Activated naive CD8-positive, alpha-beta T cell treated with anti-CD3 and anti-CD28 coated beads, Interleukin-2, amount 10 ng/mL, durations not matched to agents 7 days and 5 days (primary cell): ENCODE measurements around the gene RANBP1. TPM values are rescaled to one million over a fixed set of nuclear protein-coding genes. Genes with fewer than 3 reads are reported as not detected.
A peak's percentile ranks its signal among the peaks of the same experiment; 100 is the strongest.

ENCODE experiments used
- ATAC-seq: fragments of 150-1000 bp; cut with Tn5 transposase; one replicate; pipeline ENCODE4 v1.10.0; 2021; ENCODE audit warnings: low read depth, moderate library complexity
- POLR2A ChIA-PET: fragments of 350-600 bp; sonication (Branson Sonifier 250); formaldehyde crosslinking; loops from one replicate; lab custom pipeline; 2021; ENCODE audit warnings: antibody characterized with exemption; lab: Charles Lee
- DNase-seq: peaks from one replicate; pipeline ENCODE4 v3.0.0; 2021
- H3K27ac Mint-ChIP-seq: one replicate; pipeline ENCODE4 v1.8.0; 2022; ENCODE audit warnings: mild to moderate bottlenecking, mixed read lengths
- H3K27me3 Mint-ChIP-seq: one replicate; pipeline ENCODE4 v1.8.0; 2022; ENCODE audit warnings: mild to moderate bottlenecking, moderate library complexity, mixed read lengths
- H3K36me3 Mint-ChIP-seq: one replicate; pipeline ENCODE4 v1.8.0; 2021; ENCODE audit warnings: mild to moderate bottlenecking, mixed read lengths
- H3K4me1 Mint-ChIP-seq: one replicate; pipeline ENCODE4 v1.8.0; 2021; ENCODE audit warnings: mixed read lengths
- H3K4me3 Mint-ChIP-seq: one replicate; pipeline ENCODE4 v1.8.0; 2022; ENCODE audit warnings: mild to moderate bottlenecking, moderate library complexity, mixed read lengths
- H3K9me3 Mint-ChIP-seq: one replicate; pipeline ENCODE4 v1.8.0; 2021; ENCODE audit warnings: mixed read lengths
- total RNA-seq, 2 experiments: library from RNA; stranded (reverse); gene quantifications; one replicate each; pipeline ENCODE4 v1.2.3, GENCODE V29; 2021

RANBP1 gene
- total RNA-seq, 2 experiments from 2014 or later: 190 to 203 TPM

GRCh38 chr22:20091690-20092476 is 24.0 kb upstream of the RANBP1 start:
- peaks cover 26% of the 10 kb centered on the region for H3K4me1 Mint-ChIP-seq
- H3K9me3 Mint-ChIP-seq: peaks cover 3% of the 10 kb centered on the region
- peak; percentile 54 for ATAC-seq
- POLR2A ChIA-PET: interaction anchor here (0.6 to 2.2 kb wide), 3 partner anchors 9 to 25 kb away, joined by 3 to 9 read pairs (median 3); partner anchors contain the start of genes RANBP1 and TRMT2A
- H3K36me3 Mint-ChIP-seq: peaks cover 59% of the 10 kb centered on the region
- H3K27ac Mint-ChIP-seq: peak overlapping the region; percentile 81
- H3K4me3 Mint-ChIP-seq: peak overlapping the region; percentile 37
- no peaks in the 10 kb centered on the region for H3K27me3 Mint-ChIP-seq
- DNase-seq: no peak

GRCh38 chr22:20092477-20092854 is 23.4 kb upstream of the RANBP1 start:
- Mint-ChIP-seq H3K27ac (peak overlapping the region; percentile 78), H3K4me3 (peak overlapping the region; percentile 59), H3K36me3 (peaks cover 63% of the 10 kb centered on the region), H3K9me3 (peaks cover 3% of the 10 kb centered on the region), H3K4me1 (peaks cover 27% of the 10 kb centered on the region), H3K27me3 (no peaks in the 10 kb centered on the region)
- ATAC-seq: no peak
- POLR2A ChIA-PET: no interaction called here
- no peak for DNase-seq

- Mint-ChIP-seq H3K36me3 (peaks cover 68% of the 10 kb centered on the region), H3K4me3 (no peak overlapping the region), H3K9me3 (peaks cover 3% of the 10 kb centered on the region), H3K27ac (no peak overlapping the region), H3K4me1 (peaks cover 33% of the 10 kb centered on the region), H3K27me3 (no peaks in the 10 kb centered on the region)
- ATAC-seq (no peak), DNase-seq (no peak)
- POLR2A ChIA-PET: no interaction called here
Observed at GRCh38 chr22:20093418-20094196, 22.3 kb upstream of the RANBP1 start.

- H3K27ac Mint-ChIP-seq: no peak overlapping the region
- ATAC-seq: no peak
- no peak overlapping the region for H3K4me3 Mint-ChIP-seq
- H3K36me3 Mint-ChIP-seq: peaks cover 70% of the 10 kb centered on the region
- peaks cover 3% of the 10 kb centered on the region for H3K9me3 Mint-ChIP-seq
- POLR2A ChIA-PET: no interaction called here
- no peak for DNase-seq
- no peaks in the 10 kb centered on the region for H3K27me3 Mint-ChIP-seq
- H3K4me1 Mint-ChIP-seq: peaks cover 39% of the 10 kb centered on the region
Observed at GRCh38 chr22:20094197-20094807, 21.6 kb upstream of the RANBP1 start.

GRCh38 chr22:20095521-20095920 is 20.4 kb upstream of the RANBP1 start:
- no peak overlapping the region for H3K27ac Mint-ChIP-seq
- no peak for ATAC-seq
- POLR2A ChIA-PET: interaction anchor here (0.8 kb wide), 1 partner anchor 23 kb away, joined by 3 read pairs; no protein-coding TSS in a partner anchor
- H3K36me3 Mint-ChIP-seq: peaks cover 74% of the 10 kb centered on the region
- H3K4me1 Mint-ChIP-seq: peaks cover 46% of the 10 kb centered on the region
- no peaks in the 10 kb centered on the region for H3K27me3 Mint-ChIP-seq
- DNase-seq: no peak
- H3K4me3 Mint-ChIP-seq: no peak overlapping the region
- peaks cover 3% of the 10 kb centered on the region for H3K9me3 Mint-ChIP-seq

- H3K27ac Mint-ChIP-seq: no peak overlapping the region
Observed at GRCh38 chr22:20096574-20097420, 19.1 kb upstream of the RANBP1 start.

GRCh38 chr22:20099099-20099711 is 16.7 kb upstream of the RANBP1 start:
- no peaks in the 10 kb centered on the region for H3K27me3 Mint-ChIP-seq
- H3K4me3 Mint-ChIP-seq: peak overlapping the region; percentile 71
- peak overlapping the region; percentile 85 for H3K27ac Mint-ChIP-seq
- ATAC-seq: no peak
- POLR2A ChIA-PET: interaction anchor here (1.1 kb wide), 1 partner anchor 18 kb away, joined by 3 read pairs; the partner anchor contains the start of gene TRMT2A
- peaks cover 49% of the 10 kb centered on the region for H3K4me1 Mint-ChIP-seq
- DNase-seq: no peak
- peaks cover 58% of the 10 kb centered on the region for H3K36me3 Mint-ChIP-seq
- peaks cover 3% of the 10 kb centered on the region for H3K9me3 Mint-ChIP-seq

More at GRCh38 chr22:20096574-20097420, 19.1 kb upstream of the RANBP1 start:
- POLR2A ChIA-PET: no interaction called here
- H3K36me3 Mint-ChIP-seq: peaks cover 66% of the 10 kb centered on the region
- no peak for ATAC-seq
- H3K9me3 Mint-ChIP-seq: peaks cover 3% of the 10 kb centered on the region
- peaks cover 46% of the 10 kb centered on the region for H3K4me1 Mint-ChIP-seq
- DNase-seq: no peak
- no peak overlapping the region for H3K4me3 Mint-ChIP-seq
- no peaks in the 10 kb centered on the region for H3K27me3 Mint-ChIP-seq

- POLR2A ChIA-PET: interaction anchor here (0.9 to 1.9 kb wide), 4 partner anchors 10 to 15 kb away, joined by 3 to 24 read pairs (median 12); partner anchors contain the start of gene TRMT2A
- DNase-seq (no peak), ATAC-seq (no peak)
- peaks cover 36% of the 10 kb centered on the region for H3K36me3 Mint-ChIP-seq
- H3K27me3 Mint-ChIP-seq: no peaks in the 10 kb centered on the region
- peaks cover 43% of the 10 kb centered on the region for H3K4me1 Mint-ChIP-seq
- H3K27ac Mint-ChIP-seq: peak overlapping the region; percentile 85
- H3K4me3 Mint-ChIP-seq: no peak overlapping the region
- no peaks in the 10 kb centered on the region for H3K9me3 Mint-ChIP-seq
Observed at GRCh38 chr22:20101638-20102037, 14.3 kb upstream of the RANBP1 start.

GRCh38 chr22:20102203-20102780 is 13.6 kb upstream of the RANBP1 start:
- DNase-seq (no peak), ATAC-seq (no peak)
- peaks cover 29% of the 10 kb centered on the region for H3K36me3 Mint-ChIP-seq
- no peaks in the 10 kb centered on the region for H3K27me3 Mint-ChIP-seq
- H3K4me3 Mint-ChIP-seq: no peak overlapping the region
- peaks cover 41% of the 10 kb centered on the region for H3K4me1 Mint-ChIP-seq
- POLR2A ChIA-PET: interaction anchor here (1.9 kb wide), 1 partner anchor 15 kb away, joined by 24 read pairs; the partner anchor contains the start of gene TRMT2A
- peak overlapping the region; percentile 54 for H3K27ac Mint-ChIP-seq
- no peaks in the 10 kb centered on the region for H3K9me3 Mint-ChIP-seq

GRCh38 chr22:20105456-20106204 is 10.3 kb upstream of the RANBP1 start:
- Mint-ChIP-seq H3K27ac (no peak overlapping the region), H3K4me3 (no peak overlapping the region), H3K27me3 (no peaks in the 10 kb centered on the region), H3K9me3 (no peaks in the 10 kb centered on the region), H3K4me1 (peaks cover 16% of the 10 kb centered on the region), H3K36me3 (peaks cover 3% of the 10 kb centered on the region)
- POLR2A ChIA-PET: interaction anchor here (1.0 to 1.2 kb wide), 2 partner anchors 11 to 12 kb away, joined by 3 to 4 read pairs; partner anchors contain the start of gene RANBP1
- no peak for DNase-seq
- ATAC-seq: no peak

- DNase-seq (no peak), ATAC-seq (no peak)
- Mint-ChIP-seq H3K27me3 (no peaks in the 10 kb centered on the region), H3K36me3 (peaks cover 3% of the 10 kb centered on the region), H3K9me3 (no peaks in the 10 kb centered on the region), H3K4me3 (no peak overlapping the region), H3K4me1 (peaks cover 16% of the 10 kb centered on the region), H3K27ac (no peak overlapping the region)
- POLR2A ChIA-PET: interaction anchor here (1.0 to 2.3 kb wide), 3 partner anchors 10 to 11 kb away, joined by 3 to 6 read pairs (median 4); partner anchors contain the start of genes RANBP1 and TRMT2A
Observed at GRCh38 chr22:20106205-20106848, 9.6 kb upstream of the RANBP1 start.
